Muscle of back (tissue), 13 donors: ENCODE measurements around the gene PLEKHG4. TPM values are rescaled to one million over a fixed set of nuclear protein-coding genes. Genes with fewer than 3 reads are reported as not detected.
A peak's percentile ranks its signal among the peaks of the same experiment; 100 is the strongest.

Experiments used
- DNase-seq, 3 donors: peaks; one replicate each; pipeline versions ENCODE4 v3.0.0 to v3.0.0-alpha.2; 2013
- long read RNA-seq, 9 donors: transcript quantifications; one replicate each; lab custom pipeline, GENCODE V29; 2026
- polyA plus RNA-seq, 10 donors: library from polyadenylated mRNA; unstranded; fragments of 120-200 nt; gene quantifications; one replicate each; pipeline ENCODE4 v1.2.1, GENCODE V29; 2013; ENCODE audit not compliant: insufficient read length in 10 of 10

PLEKHG4 gene, protein sequence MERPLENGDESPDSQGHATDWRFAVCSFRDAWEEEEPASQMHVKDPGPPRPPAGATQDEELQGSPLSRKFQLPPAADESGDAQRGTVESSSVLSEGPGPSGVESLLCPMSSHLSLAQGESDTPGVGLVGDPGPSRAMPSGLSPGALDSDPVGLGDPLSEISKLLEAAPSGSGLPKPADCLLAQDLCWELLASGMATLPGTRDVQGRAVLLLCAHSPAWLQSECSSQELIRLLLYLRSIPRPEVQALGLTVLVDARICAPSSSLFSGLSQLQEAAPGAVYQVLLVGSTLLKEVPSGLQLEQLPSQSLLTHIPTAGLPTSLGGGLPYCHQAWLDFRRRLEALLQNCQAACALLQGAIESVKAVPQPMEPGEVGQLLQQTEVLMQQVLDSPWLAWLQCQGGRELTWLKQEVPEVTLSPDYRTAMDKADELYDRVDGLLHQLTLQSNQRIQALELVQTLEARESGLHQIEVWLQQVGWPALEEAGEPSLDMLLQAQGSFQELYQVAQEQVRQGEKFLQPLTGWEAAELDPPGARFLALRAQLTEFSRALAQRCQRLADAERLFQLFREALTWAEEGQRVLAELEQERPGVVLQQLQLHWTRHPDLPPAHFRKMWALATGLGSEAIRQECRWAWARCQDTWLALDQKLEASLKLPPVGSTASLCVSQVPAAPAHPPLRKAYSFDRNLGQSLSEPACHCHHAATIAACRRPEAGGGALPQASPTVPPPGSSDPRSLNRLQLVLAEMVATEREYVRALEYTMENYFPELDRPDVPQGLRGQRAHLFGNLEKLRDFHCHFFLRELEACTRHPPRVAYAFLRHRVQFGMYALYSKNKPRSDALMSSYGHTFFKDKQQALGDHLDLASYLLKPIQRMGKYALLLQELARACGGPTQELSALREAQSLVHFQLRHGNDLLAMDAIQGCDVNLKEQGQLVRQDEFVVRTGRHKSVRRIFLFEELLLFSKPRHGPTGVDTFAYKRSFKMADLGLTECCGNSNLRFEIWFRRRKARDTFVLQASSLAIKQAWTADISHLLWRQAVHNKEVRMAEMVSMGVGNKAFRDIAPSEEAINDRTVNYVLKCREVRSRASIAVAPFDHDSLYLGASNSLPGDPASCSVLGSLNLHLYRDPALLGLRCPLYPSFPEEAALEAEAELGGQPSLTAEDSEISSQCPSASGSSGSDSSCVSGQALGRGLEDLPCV
- polyA plus RNA-seq, result 10 to 100 TPM in 3 of 10 donors, 1 to 10 TPM in 7; 4.3 to 13.5 (median 7.5) TPM
- long read RNA-seq, donor 1, result 0 reads
- long read RNA-seq, donor 2, result 0 reads
- long read RNA-seq, donor 3, result 0 reads
- long read RNA-seq, donor 4, result 0 reads
- long read RNA-seq, donor 5, partial matches to known transcripts, result 0 of 1 reads
- long read RNA-seq, donor 5, other reads (novel, unspliced or antisense), result 0 of 1 reads
- long read RNA-seq, donor 6, partial matches to known transcripts, result 0 of 1 reads
- long read RNA-seq, donor 6, other reads (novel, unspliced or antisense), result 0 of 1 reads
- long read RNA-seq, donor 7, result 0 reads
- long read RNA-seq, donor 8, partial matches to known transcripts, result 0 of 1 reads
- long read RNA-seq, donor 8, other reads (novel, unspliced or antisense), result 0 of 1 reads
- long read RNA-seq, donor 9, result 0 reads

DNA sequence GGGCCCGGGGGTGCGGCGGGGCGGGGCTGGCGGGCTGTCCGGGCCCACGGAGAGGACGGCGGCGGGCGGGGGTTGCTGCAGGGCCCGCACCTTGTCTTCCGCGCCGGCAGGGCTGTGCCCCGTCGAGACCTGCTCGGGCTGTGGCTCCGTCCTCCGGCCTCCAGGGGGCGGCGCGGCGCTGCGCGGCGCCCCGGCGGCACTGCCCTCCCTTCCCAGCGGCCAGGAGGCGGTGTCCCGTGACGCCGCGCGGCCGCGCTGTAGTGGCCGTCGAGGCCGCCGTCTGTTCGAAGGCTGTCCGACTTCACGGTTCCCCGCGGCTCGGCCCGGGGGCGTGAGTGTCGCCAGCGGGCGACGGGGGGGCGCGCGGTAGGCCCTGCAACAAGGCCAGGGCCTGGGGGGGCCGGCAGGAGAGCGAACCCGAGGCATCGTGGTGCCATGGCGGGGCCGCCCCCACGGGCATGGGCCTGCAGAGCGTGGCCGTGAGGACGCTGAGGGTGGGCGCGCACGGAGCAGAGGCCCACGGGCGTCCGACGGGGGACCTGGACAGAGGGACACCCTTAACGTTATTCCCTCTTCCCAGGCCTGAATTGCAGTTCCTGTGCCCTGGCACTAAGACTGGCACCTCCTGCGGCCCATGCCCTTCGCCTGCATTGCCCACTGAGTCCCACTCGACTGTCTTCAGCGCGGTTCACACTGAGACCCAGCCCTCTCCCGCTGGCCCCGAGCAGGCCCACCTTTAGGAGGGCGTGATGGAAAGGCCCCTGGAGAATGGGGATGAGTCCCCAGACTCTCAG lies at the start of gene PLEKHG4:
Gene PLEKHG4 (plus strand): TSS at position 237 of the 794 bp plus-strand sequence. CDS start 513 bp downstream, at position 750.
- DNase-seq, result peak; percentile 65 to 88 (median 81)

DNA sequence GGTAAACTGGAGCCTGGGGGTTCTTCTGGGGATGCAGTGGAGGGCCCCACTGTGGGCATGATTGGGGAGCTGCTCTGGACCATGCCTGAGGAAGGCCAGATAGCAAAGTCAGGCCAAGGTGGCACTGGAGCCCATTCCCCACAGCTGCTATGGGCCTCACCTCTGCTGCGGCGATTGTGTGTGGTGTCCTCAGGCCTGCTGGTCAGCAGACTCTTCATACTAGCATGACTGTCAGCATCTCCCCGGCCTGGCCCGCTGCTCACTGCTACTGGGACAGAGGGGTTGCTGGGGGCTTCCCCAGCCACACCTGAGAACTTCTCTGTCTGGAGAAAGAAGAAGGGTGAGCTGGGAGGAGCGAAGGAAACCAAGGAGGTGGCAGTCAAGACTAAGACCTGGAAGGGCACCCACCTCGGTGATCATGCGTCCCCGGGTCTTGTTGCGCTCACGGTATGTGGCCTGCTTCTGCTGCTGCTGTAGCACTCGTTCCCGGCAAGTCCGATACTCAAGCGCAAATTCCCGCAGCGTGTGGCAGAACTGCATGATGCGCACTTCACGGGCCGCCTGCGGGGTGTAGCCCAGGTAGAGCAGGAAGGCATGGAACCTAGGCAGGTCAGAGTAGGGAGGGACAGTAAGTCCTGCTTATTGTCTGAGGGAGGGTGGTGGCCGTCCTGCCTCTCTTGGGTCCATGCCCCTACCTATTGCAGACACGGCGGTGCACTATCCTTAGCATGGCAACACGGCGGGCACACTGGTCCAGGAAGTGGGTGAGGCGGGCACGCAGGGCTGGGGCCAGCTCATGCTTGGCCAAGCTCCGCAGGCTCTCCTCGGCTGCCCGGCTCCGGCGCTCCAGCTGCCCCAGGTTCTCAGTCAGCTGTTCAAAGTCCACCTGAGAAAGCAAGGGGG lies 49.2 kb upstream of the PLEKHG4 start:
- DNase-seq, result no peak

DNA sequence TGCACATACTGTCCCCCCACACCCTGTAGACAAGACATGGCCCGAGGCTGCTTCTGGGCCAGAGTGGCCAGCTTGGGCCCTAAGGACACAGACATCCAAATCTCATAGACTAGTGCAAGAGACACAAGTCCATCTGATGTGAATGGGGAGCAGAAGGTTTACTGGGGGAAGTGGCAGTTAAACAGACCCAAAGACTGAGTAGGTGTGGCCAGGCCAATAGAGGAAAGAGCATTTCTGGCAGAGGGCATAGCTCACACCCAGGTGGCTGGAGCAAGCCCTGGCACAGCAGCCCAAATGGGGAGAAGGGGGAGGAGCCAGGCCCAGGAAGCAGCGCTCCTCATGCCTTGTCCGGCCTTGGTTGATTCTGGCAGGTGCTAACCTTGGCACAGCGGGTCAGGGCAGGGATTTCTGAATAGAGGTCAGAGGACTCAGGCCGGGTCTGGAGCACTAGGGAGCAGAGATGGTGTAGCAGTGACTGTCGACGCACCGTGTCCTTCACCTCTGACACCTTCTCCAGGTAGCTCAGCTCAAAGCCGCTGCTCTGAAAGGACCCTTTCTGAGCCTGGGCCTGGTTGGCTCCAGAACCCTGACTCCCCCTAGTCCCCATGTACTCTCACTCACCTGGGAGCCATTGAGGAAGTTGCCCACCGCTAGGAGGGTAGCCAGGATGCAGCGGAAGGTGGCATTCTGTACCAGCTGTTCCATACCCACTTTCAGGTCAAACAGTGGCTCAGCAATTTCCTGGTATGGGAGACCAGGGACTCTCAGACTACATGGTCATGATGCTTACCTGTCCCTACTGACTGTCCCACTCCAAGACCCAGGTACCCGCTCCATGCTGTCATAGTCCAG lies 48.3 kb upstream of the PLEKHG4 start:
- DNase-seq, result no peak

DNA sequence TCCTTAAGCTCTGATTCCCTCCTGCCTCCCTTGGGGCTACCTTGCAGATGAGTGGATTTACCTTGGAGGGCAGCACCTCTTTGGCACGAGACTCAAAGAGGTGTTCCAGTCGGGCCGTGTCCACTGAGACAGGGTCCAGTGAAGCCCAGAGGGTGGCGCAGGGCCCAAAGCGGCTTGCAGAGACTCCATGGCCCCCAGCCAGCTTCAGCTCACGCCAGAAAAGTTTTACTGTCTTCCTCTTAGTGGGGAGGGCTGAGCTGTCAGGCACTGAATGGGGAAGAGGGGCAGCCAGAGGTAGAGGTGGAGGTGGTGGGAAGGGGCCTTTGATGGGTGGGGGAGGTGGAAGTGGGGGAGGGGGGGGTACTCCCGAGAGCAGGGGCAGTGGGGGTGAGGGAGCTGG lies 45.7 kb upstream of the PLEKHG4 start:
- DNase-seq, result no peak

DNA sequence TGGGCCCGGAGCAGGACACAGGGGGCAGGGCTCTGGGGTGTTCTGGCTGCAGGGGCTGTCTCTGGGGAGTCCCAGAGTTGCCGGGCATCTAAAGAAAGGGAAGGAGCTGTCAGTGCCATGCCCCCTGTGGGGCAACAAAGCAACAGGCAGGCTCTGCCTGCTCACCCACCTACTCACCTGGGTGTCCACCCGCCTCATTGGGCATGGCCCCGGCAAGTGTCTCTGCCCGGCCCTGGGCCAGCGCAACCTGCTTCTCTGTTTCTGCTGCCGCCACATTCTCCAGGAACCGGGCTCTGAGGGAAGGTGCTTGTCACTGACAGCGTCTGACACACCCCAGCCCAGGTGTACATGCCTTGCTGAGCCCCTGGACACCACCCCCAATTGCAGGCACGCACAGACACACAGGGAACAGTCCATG lies 45.1 kb upstream of the PLEKHG4 start:
- DNase-seq, result no peak

DNA sequence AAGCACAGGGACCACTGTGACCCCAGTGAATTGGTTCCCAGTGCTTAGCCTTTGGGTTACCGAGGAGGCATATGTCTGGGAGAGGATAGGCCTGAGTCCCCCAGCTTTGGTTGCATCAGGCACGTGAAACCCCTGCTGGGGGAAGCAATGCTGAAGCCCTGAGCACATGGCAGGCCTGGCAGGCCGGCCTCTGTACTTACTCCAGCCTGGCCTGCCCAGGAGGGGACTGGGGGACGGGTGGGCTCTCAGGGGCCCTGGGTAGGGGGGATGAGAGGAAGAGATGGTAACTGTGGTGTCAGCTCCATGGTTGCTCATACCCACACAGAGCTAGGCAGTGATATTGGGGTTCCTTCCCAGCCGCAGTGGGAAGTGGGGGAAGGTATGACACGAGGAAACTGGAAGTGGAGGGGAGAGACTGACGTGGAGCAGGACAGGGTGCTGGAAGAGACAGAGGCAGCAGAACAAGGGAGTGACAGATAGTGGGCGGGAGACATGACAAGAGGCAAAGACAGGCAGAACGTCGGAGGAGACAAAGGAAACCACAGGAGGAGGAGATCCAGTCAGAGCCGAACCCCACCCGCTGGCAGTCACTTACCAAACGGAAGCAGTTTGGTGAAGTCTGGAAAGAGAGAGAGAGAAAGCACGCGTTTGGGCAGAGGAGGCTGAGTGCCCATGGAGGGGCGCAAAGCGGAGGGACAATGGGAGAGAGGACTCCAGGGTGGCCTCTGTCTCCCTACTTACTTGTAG lies 43.3 kb upstream of the PLEKHG4 start:
- DNase-seq, result no peak

DNA sequence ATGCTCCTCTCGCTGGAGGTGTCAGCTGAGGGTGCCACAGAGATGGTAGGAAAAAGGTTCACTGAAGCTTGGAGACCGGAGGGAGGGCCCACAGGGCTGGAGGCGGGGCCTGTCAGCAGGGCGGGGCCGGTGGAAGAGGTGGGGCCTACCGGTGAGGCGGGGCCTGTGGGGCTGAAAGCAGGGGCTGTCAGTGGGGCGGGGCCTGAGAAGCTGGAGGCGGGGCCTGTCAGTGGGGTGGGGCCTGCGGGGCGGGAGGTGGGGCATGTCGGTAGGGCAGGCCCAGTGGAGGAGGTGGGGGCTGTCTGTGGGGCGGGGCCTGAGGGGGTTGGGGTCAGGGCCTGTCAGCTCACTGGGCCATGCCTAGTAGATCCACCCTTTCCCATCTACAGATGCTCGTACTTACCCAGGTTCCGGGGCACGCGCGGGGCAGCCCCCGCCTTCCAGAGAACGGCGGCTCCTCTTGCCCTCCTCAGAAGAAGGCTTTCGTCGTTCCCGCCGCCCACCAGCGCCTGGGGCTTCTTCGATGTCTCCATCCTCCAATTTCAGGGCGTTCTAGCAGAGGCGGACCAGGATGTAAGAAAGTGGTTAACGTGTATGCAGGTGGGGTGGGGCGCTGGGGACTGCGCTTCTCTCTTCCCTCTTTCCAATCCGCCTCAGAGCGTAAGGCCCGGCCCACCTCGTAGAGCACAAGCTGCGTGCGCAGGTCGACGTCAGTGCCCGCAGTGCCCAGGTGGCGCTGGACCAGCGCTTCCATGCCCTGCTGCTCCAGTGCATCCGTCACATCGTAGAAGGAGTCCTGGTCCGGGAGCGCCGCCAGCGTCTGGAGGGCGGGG lies 42.6 kb upstream of the PLEKHG4 start:
- no peak for DNase-seq

DNA sequence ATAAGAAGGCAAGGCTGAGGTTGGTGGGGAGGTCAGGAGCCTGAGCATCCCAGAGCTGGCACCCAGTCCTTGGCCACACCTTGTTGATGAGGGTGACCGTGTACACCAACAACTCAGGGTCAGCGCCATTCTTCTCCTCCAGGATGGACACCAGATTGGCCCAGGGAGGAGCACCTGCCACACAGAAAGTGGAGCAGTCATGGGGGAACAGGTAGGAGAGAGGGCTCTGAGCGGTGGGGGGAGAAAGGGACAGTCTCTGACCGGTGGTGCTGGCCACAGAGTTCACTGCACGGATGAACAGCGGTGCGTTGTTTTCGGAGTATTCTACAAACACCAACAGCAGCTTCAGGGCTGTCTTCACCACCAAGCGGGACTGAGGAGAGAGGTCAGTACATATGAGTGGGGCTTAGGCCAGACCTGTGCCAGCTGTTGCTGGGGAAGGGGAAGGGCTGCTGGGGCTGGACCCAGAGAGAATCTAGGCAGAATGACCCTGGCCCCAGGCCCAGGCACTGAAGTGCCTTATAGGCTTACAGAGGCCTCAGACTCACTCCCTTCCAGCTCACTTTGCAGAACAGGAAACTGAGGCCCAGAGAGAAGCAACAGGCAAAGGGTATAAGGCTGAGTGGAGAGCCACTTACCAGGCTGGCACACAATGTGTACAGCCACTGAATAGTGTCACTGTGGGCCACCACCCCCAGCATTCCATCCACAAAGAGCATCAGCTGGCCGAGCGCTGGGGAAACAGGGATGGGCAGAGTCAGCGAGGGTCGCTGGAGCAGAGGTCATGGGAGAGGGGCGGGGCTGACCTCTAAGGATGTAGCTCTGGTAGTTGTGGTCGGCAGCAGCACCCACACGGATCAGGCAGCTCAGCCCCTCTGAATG lies 41.7 kb upstream of the PLEKHG4 start:
- no peak for DNase-seq

DNA sequence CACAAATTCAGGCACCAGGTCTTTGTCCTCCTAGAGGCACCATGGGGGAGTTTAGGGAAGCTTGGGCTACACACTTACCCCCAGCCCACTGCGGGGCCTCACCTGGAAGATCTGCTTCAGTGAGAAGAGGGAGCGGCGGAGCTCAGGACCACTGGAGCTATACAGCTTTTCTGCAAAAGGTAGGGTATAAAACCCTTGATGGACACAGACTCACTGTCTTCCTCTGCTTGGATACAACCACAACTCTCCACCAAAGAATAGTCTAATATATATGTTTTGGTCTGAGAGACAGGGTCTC lies 41.1 kb upstream of the PLEKHG4 start:
- no peak for DNase-seq

DNA sequence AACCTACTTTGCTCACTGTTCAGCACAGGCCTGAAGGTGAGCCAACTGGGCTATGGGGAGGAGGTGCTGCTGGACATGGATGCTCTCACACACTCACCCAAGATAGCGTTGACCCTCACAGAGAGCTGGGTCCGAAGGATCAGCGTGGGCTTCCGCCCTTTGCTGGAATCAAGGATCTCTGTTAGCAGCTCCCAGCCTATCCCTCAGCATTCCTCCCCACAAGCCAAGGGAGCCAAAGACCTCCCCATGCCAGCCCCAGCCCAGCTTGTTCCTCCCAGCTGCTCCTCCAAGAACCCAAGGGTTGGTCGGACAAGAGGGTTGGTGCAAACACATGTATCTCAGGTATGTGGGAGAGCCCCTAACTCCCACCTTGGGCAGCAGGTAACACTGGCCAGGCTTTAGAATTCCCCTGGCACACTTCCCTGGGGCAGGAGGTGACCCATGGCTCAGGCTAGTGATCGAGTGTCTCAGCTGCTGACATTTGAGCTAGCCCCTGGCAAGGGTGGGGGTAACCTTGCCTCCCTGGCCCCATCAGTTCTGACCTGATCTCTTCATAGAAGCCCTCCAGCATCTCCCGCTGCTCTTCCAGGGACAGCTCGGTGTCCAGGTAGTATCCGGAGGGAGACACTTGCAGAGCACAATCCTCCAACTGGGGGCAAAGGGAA lies 40.4 kb upstream of the PLEKHG4 start:
- DNase-seq, result no peak

DNA sequence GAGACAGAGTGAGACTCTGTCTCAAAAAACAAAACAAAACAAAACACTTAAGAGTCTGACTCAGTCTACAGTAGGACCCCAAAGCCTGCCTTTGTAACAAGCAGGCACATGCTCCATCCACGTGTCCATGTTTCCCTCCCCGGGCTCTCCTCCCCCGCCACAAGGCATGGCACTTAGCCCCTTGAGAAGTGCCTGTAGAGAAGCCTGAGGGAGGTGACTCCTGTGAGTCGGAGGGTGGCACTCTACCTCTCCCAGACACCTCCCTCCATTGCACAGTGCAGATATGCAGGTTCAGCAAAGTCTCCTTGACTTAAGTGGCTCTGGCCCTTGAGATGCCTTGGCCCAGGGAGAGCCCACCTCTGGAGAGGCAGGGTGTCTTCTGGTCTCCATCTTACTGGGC lies 38.8 kb upstream of the PLEKHG4 start:
- DNase-seq, result peak in 1 of 3 donors; percentile 23

DNA sequence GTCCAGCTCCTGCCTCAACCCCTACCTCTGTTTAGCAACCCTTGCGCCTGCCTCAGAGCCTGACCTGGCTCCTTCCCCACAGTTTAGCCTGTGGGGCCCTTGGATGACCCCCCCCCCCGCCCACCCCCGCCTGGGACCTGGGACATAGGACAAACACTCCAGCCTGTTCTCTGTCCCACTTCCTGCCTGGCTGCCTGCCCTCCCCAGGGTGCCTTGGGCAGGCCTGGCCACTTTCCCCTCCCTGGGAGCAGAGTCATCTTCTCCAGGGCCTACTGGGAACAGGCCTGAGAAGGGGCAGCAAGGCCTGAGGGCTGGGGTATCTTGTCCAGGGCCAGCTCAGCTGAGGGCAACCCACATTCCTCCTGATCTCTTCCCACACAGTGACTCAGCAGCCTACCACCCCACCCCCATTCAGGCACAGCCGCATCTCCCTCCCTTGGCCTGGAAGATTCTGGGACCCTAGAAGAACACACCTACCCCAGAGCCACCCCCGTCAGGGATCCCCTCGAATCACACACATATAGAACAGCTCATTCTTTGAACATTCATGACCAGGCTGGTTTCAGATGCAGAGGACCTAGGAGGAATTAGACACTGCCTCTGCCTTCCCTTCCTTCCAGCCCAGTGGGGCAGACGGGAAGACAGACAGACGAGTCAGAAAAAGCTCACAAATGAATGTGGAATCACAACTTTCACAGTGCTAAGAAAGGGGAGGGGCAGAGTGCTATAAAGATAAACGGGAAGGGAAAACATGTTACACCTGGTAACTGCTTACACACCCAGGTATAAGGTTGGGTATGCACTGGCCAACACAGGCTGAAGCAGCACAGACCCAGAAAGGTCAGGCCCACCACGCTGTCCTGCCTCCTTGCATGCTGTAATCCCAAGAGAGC lies 38.1 kb upstream of the PLEKHG4 start:
- DNase-seq, result peak in 1 of 3 donors; percentile 55

DNA sequence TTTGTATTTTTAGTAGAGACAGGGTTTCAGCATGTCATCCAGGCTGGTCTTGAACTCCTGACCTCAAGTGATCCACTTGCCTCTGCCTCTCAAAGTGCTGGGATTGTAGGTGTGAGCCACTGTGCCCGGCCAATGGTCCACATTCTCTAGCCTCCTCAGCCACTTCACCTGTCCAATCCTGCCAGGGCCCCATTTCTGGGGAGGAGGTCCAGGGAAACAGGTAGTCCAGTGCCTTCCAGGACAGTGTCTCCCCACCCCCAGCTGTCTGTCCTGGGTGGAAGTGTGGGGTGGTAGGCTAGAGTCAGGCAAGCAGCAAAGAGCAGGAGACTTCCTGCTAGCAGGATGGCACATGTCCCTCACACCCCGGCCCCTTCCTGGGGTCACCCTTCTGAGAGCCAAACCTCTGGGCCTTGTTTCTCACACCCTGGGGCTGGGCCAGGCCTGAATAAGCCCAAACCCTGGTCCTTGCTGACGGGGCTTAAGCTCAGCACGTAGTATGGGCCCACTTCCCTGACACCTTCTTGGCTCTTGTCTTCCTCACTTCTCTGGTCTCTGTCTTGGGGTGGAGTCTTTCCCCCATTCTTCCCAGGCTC lies 37.1 kb upstream of the PLEKHG4 start:
- no peak for DNase-seq

DNA sequence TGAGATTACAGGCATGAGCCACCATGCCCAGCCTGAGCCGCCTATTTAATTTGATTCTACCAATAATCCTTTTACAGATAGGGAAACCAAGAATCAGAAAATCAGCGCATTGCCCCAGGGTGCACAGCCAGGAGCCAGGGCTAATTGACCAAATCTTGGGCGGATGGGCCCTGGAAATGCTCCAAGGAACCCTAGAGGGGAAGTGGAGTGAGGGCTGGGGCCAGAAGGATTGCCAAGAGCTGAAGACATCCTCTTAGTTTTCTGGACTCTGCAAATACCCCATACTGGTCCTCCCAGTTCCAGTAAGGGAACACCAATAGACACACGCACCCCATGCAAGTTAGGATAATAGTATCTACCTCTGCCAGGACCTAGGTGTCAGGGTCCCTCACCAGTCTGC lies 35.9 kb upstream of the PLEKHG4 start:
- DNase-seq, result no peak
